ENCODE results near the gene TMEM238. TPM values are rescaled to one million over a fixed set of nuclear protein-coding genes. Genes with fewer than 3 reads are reported as not detected.
A peak's percentile ranks its signal among the peaks of the same experiment; 100 is the strongest.

The TMEM238 gene
- total RNA-seq, 1 donor from 2014 or later = 0.40 TPM

- Mint-ChIP-seq H3K36me3 (ENCODE audit: low read depth) (peaks cover 10% of the 10 kb centered on the region), H3K9me3 (no peaks in the 10 kb centered on the region), H3K27me3 (ENCODE audit: low read depth) (peaks cover 8% of the 10 kb centered on the region), H3K4me3 (peak overlapping the region; percentile 100), H3K27ac (ENCODE audit: unreplicated experiment) (peak overlapping the region; percentile 99), H3K4me1 (peaks cover 48% of the 10 kb centered on the region)
- peak; percentile 93 for DNase-seq (ENCODE audit: low read depth, low spot score)
- no peak for TF ChIP-seq CTCF (conservative IDR thresholded peaks at IDR 0.05)
Measured at GRCh38 chr19:55384920-55385723, 1.0 kb upstream of the TMEM238 start.

GRCh38 chr19:55383279-55384130 lies 587 bp downstream of the TMEM238 start:
- no peak for DNase-seq (ENCODE audit: low read depth, low spot score)

GRCh38 chr19:55382522-55383054 lies 1.5 kb downstream of the TMEM238 start:
- Mint-ChIP-seq H3K9me3 (no peaks in the 10 kb centered on the region), H3K27ac (ENCODE audit: unreplicated experiment) (no peak overlapping the region), H3K4me1 (peaks cover 32% of the 10 kb centered on the region), H3K36me3 (ENCODE audit: low read depth) (peaks cover 5% of the 10 kb centered on the region), H3K27me3 (ENCODE audit: low read depth) (peaks cover 27% of the 10 kb centered on the region), H3K4me3 (peak overlapping the region; percentile 78)
- no peak for TF ChIP-seq CTCF (conservative IDR thresholded peaks at IDR 0.05)
- DNase-seq (ENCODE audit: low read depth, low spot score) = no peak

More at GRCh38 chr19:55383279-55384130, 587 bp downstream of the TMEM238 start:
- peak; percentile 20 for TF ChIP-seq CTCF (conservative IDR thresholded peaks at IDR 0.05)
- H3K36me3 Mint-ChIP-seq (ENCODE audit: low read depth) = peaks cover 5% of the 10 kb centered on the region
- peaks cover 19% of the 10 kb centered on the region for H3K27me3 Mint-ChIP-seq (ENCODE audit: low read depth)
- H3K9me3 Mint-ChIP-seq = no peaks in the 10 kb centered on the region
- peak overlapping the region; percentile 74 for H3K4me3 Mint-ChIP-seq
- H3K27ac Mint-ChIP-seq (ENCODE audit: unreplicated experiment) = peak overlapping the region; percentile 87
- H3K4me1 Mint-ChIP-seq = peaks cover 36% of the 10 kb centered on the region

GRCh38 chr19:55382013-55382412 lies 2.1 kb downstream of the TMEM238 start:
- H3K36me3 Mint-ChIP-seq (ENCODE audit: low read depth) = peaks cover 5% of the 10 kb centered on the region
- H3K27ac Mint-ChIP-seq (ENCODE audit: unreplicated experiment) = no peak overlapping the region
- H3K4me3 Mint-ChIP-seq = peak overlapping the region; percentile 78
- no peaks in the 10 kb centered on the region for H3K9me3 Mint-ChIP-seq
- H3K4me1 Mint-ChIP-seq = peaks cover 26% of the 10 kb centered on the region
- TF ChIP-seq CTCF (conservative IDR thresholded peaks at IDR 0.05) = no peak
- no peak for DNase-seq (ENCODE audit: low read depth, low spot score)
- peaks cover 31% of the 10 kb centered on the region for H3K27me3 Mint-ChIP-seq (ENCODE audit: low read depth)

GRCh38 chr19:55379174-55379573 lies 4.9 kb downstream of the TMEM238 start:
- H3K4me1 Mint-ChIP-seq = peaks cover 7% of the 10 kb centered on the region
- H3K36me3 Mint-ChIP-seq (ENCODE audit: low read depth) = no peaks in the 10 kb centered on the region
- H3K4me3 Mint-ChIP-seq = peak overlapping the region; percentile 41
- no peak for TF ChIP-seq CTCF (conservative IDR thresholded peaks at IDR 0.05)
- peaks cover 43% of the 10 kb centered on the region for H3K27me3 Mint-ChIP-seq (ENCODE audit: low read depth)
- no peaks in the 10 kb centered on the region for H3K9me3 Mint-ChIP-seq
- peak overlapping the region; percentile 58 for H3K27ac Mint-ChIP-seq (ENCODE audit: unreplicated experiment)
- no peak for DNase-seq (ENCODE audit: low read depth, low spot score)
